SU-DHL-6 (cell line): Measurements from ENCODE around the gene ELAVL1.
A peak's percentile ranks its signal among the peaks of the same experiment; 100 is the strongest.

Experiments used
- H2AFZ ChIP-seq: fragments of 200-600 bp; sonication (generic); 2 replicates; pipeline ENCODE4 v1.6.1; 2014; ENCODE audit warnings: low read depth, mild to moderate bottlenecking, moderate library complexity, mixed read lengths, antibody characterized with exemption, low read length; ENCODE audit not compliant: severe bottlenecking
- H3F3A ChIP-seq: fragments of 200-600 bp; shearing (Covaris generic); 2 replicates; pipeline ENCODE4 v1.6.0; 2016; ENCODE audit warnings: antibody characterized with exemption, mild to moderate bottlenecking; ENCODE audit not compliant: insufficient read depth
- H3K27ac ChIP-seq: fragments of 200-600 bp; sonication (generic); 2 replicates; pipeline ENCODE4 v1.5.1; 2016; ENCODE audit warnings: low read depth, mild to moderate bottlenecking, low read length, moderate library complexity, mixed read lengths
- H3K27me3 ChIP-seq: fragments of 200-600 bp; sonication (generic), shearing (Covaris generic); 2 replicates; pipeline ENCODE4 v1.6.0; 2014; ENCODE audit warnings: mild to moderate bottlenecking, low read length
- H3K36me3 ChIP-seq: fragments of 200-600 bp; sonication (generic); 2 replicates; pipeline ENCODE4 v1.6.1; 2014; ENCODE audit warnings: mild to moderate bottlenecking, low read length, mixed read lengths
- H3K4me2 ChIP-seq: fragments of 300-600, 200-600 bp; shearing (Covaris generic), sonication (generic); 2 replicates; pipeline ENCODE4 v1.6.0; 2014; ENCODE audit warnings: low read length, low read depth, mild to moderate bottlenecking; ENCODE audit not compliant: poor library complexity, severe bottlenecking
- H3K4me3 ChIP-seq: fragments of 200-600 bp; sonication (generic); 2 replicates; pipeline ENCODE4 v1.5.1; 2014; ENCODE audit warnings: antibody characterized with exemption, low read length, mild to moderate bottlenecking, mixed read lengths; ENCODE audit not compliant: insufficient read depth, poor library complexity, severe bottlenecking
- H3K79me2 ChIP-seq: fragments of 200-600 bp; sonication (generic); 2 replicates; pipeline ENCODE4 v1.6.1; 2014; ENCODE audit warnings: mild to moderate bottlenecking, low read length, moderate library complexity; ENCODE audit not compliant: insufficient read depth
- H3K9ac ChIP-seq: fragments of 200-600 bp; sonication (generic); 2 replicates; pipeline ENCODE4 v1.7.0; 2014; ENCODE audit warnings: mild to moderate bottlenecking, low read length
- H3K9me2 ChIP-seq: fragments of 200-600 bp; sonication (generic); replicated peaks from 2 replicates; pipeline ENCODE4 v1.6.1; 2014; ENCODE audit warnings: low read length; ENCODE audit not compliant: insufficient read depth
- H3K9me3 ChIP-seq: fragments of 200-600 bp; sonication (generic); 2 replicates; pipeline ENCODE4 v1.6.1; 2014; ENCODE audit warnings: low read length, mixed read lengths; ENCODE audit not compliant: insufficient read depth
- H4K20me1 ChIP-seq: fragments of 200-600 bp; sonication (generic); 2 replicates; pipeline ENCODE4 v1.6.1; 2014; ENCODE audit warnings: low read depth, mild to moderate bottlenecking, antibody characterized with exemption, low read length, moderate library complexity, mixed read lengths
- EZH2phosphoT487 ChIP-seq: fragments of 200-600 bp; sonication (generic), shearing (Covaris generic); conservative IDR thresholded peaks from 2 replicates; pipeline ENCODE4 v1.6.1; 2018; ENCODE audit warnings: mild to moderate bottlenecking, antibody characterized with exemption, low read length, moderate library complexity, mixed read lengths
- TF ChIP-seq, protein P1 (sequence below): fragments of 200-600 bp; sonication (generic); IDR thresholded peaks from one replicate; pipeline ENCODE4 v1.5.1; 2017; ENCODE audit warnings: antibody characterized with exemption, mild to moderate bottlenecking, low read length, moderate library complexity; ENCODE audit not compliant: insufficient read depth, poor library complexity, severe bottlenecking

ELAVL1 gene

DNA sequence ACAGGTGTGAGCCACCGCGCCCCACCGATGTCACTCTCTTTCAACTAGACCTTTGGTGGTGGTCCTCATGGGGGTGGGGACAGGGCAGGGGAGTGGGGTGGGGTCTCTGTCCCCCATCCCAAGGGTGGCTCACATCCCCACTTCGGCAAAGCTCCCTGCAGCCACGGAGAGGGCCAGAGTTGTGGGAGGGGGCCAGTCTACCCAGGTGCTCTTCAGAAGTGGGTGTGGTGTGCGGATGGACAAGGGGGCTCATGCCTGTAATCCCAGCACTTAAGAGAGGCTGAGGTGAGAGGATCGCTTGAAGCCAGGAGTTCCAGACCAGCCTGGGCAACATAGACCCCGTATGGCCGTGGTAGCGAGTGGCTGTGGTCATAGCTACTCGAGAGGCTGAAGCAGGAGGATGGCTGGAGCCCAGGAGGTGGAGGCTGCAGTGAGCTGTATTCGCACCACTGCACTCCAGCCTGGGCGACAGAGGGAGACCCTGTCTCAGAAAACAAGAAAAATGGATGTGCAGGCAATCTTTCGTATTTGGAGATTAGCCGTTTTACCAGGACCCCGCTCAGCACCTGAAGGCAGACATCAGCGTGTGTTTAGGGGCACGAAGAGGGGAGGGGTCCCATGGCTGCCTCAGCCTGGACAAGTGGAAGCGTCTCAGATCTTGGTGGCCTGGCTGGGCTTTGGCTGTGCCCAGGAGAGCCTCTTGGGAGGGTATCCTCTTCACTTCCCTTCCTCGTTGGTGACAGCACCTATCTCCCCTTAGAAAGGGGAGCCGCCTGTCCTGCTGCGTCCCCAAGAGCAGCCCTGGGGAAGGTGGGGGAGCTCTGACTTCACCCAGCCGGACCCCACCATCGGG lies 90.0 kb downstream of the ELAVL1 start:
- Histone ChIP-seq H3K36me3 (no peaks in the 10 kb centered on the region), H3K79me2 (no peaks in the 10 kb centered on the region), H2AFZ (no peak overlapping the region), H4K20me1 (no peaks in the 10 kb centered on the region), H3F3A (0 out of 2 replicates have a peak, but pooled peaks cover 3% of the 10 kb centered on the region), H3K9me3 (no peaks in the 10 kb centered on the region), H3K27ac (no peak overlapping the region), H3K9me2 (no peaks in the 10 kb centered on the region), H3K4me3 (no peak overlapping the region), H3K9ac (no peak overlapping the region), H3K27me3 (no peaks in the 10 kb centered on the region), H3K4me2 (peak overlapping the region; percentile 38)
- no peak for TF ChIP-seq EZH2phosphoT487
- TF ChIP-seq, protein P1, sequence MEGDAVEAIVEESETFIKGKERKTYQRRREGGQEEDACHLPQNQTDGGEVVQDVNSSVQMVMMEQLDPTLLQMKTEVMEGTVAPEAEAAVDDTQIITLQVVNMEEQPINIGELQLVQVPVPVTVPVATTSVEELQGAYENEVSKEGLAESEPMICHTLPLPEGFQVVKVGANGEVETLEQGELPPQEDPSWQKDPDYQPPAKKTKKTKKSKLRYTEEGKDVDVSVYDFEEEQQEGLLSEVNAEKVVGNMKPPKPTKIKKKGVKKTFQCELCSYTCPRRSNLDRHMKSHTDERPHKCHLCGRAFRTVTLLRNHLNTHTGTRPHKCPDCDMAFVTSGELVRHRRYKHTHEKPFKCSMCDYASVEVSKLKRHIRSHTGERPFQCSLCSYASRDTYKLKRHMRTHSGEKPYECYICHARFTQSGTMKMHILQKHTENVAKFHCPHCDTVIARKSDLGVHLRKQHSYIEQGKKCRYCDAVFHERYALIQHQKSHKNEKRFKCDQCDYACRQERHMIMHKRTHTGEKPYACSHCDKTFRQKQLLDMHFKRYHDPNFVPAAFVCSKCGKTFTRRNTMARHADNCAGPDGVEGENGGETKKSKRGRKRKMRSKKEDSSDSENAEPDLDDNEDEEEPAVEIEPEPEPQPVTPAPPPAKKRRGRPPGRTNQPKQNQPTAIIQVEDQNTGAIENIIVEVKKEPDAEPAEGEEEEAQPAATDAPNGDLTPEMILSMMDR: no peak

DNA sequence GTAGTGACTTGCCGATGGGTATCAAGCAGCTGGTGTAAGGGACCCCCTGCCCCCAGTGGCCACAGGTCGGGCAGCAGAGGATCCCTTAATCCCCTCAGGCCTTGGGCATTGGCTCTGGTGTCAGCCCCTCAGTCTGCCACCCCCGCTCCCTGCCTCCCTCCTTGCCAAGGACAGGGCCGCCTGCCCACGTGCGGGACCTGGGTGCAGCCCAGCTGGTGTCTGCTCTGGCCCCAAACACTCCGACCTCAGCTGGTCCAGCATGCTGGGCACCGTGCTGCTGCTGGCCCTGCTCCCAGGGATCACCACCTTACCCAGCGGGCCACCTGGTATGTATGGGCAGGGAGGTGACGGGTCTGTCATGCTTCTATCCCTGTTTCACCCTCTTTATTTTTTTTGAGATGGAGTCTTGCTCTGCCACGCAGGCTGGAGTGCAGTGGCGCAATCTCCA lies 90.8 kb downstream of the ELAVL1 start, which contains the start of gene TGFBR3L:
TSS of gene TGFBR3L (plus strand) at position 233 of the 448 bp plus-strand sequence.
- no peaks in the 10 kb centered on the region for H3K79me2 ChIP-seq
- no peaks in the 10 kb centered on the region for H4K20me1 ChIP-seq
- H3F3A ChIP-seq: 0 out of 2 replicates have a peak, but pooled peaks cover 3% of the 10 kb centered on the region
- no peaks in the 10 kb centered on the region for H3K9me3 ChIP-seq
- H3K27me3 ChIP-seq: no peaks in the 10 kb centered on the region
- H3K9ac ChIP-seq: no peak within 1 kb of the TSS
- no peak within 1 kb of the TSS for H3K27ac ChIP-seq
- H2AFZ ChIP-seq: no peak within 1 kb of the TSS
- no peaks in the 10 kb centered on the region for H3K9me2 ChIP-seq
- TF ChIP-seq, protein P1: no peak
- TF ChIP-seq EZH2phosphoT487: no peak
- H3K4me2 ChIP-seq: peak within 1 kb of the TSS; percentile 38
- H3K36me3 ChIP-seq: no peaks in the 10 kb centered on the region
- H3K4me3 ChIP-seq: no peak within 1 kb of the TSS

DNA sequence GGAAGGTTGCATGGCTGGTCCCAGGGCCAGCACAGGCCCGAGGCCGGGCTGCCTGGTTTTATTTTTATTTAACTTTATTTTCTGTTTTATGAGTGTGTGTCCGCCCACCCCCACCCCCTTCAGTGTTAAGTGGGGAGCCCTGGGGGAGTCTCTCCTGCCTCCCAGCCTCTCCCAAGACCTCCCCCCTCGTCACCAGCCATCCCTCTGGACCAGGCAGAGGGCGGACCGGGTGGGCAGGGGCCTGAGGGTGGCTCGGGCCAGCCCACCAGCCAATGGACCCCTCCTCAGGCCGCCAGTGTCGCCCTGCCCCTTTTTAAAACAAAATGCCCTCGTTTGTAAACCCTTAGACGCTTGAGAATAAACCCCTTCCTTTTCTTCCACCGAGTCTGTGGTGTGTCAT lies 91.3 kb downstream of the ELAVL1 start:
- Histone ChIP-seq H3K79me2 (no peaks in the 10 kb centered on the region), H3K4me3 (no peak overlapping the region), H3K27ac (no peak overlapping the region), H3K9ac (no peak overlapping the region), H2AFZ (no peak overlapping the region), H3K36me3 (no peaks in the 10 kb centered on the region), H3K4me2 (no peak overlapping the region), H3K9me2 (no peaks in the 10 kb centered on the region), H3K27me3 (no peaks in the 10 kb centered on the region), H3F3A (0 out of 2 replicates have a peak, but pooled peaks cover 3% of the 10 kb centered on the region), H4K20me1 (no peaks in the 10 kb centered on the region), H3K9me3 (no peaks in the 10 kb centered on the region)
- no peak for TF ChIP-seq EZH2phosphoT487
- TF ChIP-seq, protein P1: no peak
